ENCODE data around the gene SRPK2.

DNA sequence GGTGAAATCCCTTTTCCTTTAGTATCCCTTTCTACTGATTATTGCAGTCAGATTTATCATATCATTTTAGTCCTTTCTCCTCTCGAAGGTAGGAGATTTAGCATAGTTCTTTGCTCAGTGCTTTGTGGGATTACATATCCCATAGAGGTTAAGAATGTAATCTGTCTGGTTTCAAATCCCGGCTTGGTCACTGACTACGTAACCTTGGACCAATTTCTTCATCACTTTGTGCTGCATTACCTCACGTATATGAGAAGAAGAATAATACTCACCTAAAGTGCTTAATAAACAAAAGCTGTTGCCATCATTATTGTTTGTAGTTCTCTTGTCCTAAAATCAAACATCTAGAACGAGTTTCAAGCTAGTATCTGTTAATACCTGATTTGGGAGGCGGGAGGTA, 300.7 kb downstream of the SRPK2 start:
- TF ChIP-seq EZH2 (IDR thresholded peaks at IDR 0.05; ENCODE audit: low read depth, low read length, severe bottlenecking): no peak
- TF ChIP-seq, protein P1, sequence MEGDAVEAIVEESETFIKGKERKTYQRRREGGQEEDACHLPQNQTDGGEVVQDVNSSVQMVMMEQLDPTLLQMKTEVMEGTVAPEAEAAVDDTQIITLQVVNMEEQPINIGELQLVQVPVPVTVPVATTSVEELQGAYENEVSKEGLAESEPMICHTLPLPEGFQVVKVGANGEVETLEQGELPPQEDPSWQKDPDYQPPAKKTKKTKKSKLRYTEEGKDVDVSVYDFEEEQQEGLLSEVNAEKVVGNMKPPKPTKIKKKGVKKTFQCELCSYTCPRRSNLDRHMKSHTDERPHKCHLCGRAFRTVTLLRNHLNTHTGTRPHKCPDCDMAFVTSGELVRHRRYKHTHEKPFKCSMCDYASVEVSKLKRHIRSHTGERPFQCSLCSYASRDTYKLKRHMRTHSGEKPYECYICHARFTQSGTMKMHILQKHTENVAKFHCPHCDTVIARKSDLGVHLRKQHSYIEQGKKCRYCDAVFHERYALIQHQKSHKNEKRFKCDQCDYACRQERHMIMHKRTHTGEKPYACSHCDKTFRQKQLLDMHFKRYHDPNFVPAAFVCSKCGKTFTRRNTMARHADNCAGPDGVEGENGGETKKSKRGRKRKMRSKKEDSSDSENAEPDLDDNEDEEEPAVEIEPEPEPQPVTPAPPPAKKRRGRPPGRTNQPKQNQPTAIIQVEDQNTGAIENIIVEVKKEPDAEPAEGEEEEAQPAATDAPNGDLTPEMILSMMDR (IDR thresholded peaks at IDR 0.05; ENCODE audit: control extremely low read depth in 1 of 3, insufficient read depth in 1 of 3, low read depth in 1 of 3, low read length in 3 of 3): no peak
